ENCODE results near the gene PPIG.
"Not testable (repeated sequence)": the region's sequence is repeated elsewhere in the genome, so short reads cannot be mapped to it uniquely, and the experiment has no call there.

DNA sequence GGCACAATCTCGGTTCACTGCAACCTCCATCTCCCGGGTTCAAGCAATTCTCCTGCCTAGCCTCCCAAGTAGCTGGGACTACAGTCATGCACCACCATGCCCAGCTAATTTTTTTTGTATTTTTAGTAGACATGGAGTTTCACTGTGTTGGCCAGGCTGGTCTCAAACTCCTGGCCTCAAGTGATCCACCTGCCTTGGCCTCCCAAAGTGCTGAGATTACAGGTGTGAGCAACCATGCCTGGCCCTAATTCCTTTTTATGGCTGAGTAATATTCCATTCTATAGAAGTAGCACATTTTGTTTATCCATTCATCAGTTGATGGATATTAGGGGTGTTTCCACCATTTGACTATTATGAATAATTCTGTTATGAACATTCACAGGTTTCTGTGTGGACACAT is 100.6 kb downstream of the PPIG start:
- not testable (repeated sequence) for TF ChIP-seq POLR2A (IDR thresholded peaks at IDR 0.05)
- TF ChIP-seq, protein P1, sequence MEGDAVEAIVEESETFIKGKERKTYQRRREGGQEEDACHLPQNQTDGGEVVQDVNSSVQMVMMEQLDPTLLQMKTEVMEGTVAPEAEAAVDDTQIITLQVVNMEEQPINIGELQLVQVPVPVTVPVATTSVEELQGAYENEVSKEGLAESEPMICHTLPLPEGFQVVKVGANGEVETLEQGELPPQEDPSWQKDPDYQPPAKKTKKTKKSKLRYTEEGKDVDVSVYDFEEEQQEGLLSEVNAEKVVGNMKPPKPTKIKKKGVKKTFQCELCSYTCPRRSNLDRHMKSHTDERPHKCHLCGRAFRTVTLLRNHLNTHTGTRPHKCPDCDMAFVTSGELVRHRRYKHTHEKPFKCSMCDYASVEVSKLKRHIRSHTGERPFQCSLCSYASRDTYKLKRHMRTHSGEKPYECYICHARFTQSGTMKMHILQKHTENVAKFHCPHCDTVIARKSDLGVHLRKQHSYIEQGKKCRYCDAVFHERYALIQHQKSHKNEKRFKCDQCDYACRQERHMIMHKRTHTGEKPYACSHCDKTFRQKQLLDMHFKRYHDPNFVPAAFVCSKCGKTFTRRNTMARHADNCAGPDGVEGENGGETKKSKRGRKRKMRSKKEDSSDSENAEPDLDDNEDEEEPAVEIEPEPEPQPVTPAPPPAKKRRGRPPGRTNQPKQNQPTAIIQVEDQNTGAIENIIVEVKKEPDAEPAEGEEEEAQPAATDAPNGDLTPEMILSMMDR (IDR thresholded peaks at IDR 0.05), result not testable (repeated sequence)

Data from tibial nerve (tissue), 3 donors.